ENCODE measurements around the gene SMIM24. TPM values are rescaled to one million over a fixed set of nuclear protein-coding genes. Genes with fewer than 3 reads are reported as not detected.
"Not testable (repeated sequence)": the region's sequence is repeated elsewhere in the genome, so short reads cannot be mapped to it uniquely, and the experiment has no call there.

SMIM24 gene
- total RNA-seq, 1 experiment from 2014 or later, result not detected

DNA sequence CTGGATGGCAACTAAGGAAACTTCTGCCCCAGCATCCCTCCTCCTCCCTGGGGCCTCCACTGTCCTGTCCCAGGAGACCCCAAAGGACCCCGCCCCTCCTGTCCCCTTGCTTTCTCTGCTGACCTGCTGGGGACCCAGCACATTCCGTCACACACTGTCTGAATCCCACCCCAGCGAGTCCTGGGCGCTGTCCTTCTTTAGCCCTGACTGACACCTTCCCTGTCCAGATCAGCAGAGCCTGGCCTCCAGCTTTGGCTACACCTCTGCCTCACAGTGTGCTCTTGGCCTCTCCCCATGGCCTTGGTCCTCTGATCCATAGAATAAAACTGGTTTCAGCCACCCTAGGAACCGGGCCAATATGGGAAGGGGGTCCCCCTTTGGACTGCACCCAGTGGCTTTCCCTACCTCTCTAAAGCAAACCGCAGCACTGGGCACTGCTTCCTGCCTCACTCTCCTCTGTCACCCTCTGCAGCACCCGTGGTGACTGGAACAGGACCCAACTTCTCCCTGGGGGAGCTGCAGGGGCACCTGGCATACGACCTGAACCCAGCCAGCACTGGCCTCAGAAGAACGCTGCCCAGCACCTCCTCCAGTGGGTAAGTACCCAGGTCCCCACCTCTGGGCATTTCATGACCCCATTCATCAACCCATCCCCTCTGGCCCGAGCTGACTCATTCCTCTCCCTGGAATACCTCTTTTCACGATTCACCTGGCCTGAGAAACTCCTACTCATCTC is 46.4 kb downstream of the SMIM24 start:
- no peak for DNase-seq (ENCODE audit: low read depth)

DNA sequence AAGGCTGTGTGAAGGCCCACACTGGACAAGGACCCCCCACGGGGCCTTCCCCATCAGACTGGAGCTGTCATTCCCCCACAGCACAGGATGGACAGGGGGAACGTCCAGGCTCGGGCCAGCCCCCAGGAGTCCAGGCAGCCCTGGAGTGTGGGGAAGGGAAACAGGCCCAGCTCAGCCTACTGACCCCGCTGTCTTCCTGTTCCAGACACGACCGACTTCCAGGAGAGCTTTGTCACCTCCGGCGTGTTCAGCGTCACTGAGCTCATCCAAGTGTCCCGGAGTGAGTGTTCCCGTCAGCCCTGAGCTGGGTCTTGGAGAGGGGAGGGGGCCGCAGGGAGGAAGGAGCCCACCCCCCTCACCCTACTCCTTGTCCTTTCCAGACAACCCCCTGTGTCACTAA is 47.0 kb downstream of the SMIM24 start:
- DNase-seq (ENCODE audit: low read depth), result no peak

DNA sequence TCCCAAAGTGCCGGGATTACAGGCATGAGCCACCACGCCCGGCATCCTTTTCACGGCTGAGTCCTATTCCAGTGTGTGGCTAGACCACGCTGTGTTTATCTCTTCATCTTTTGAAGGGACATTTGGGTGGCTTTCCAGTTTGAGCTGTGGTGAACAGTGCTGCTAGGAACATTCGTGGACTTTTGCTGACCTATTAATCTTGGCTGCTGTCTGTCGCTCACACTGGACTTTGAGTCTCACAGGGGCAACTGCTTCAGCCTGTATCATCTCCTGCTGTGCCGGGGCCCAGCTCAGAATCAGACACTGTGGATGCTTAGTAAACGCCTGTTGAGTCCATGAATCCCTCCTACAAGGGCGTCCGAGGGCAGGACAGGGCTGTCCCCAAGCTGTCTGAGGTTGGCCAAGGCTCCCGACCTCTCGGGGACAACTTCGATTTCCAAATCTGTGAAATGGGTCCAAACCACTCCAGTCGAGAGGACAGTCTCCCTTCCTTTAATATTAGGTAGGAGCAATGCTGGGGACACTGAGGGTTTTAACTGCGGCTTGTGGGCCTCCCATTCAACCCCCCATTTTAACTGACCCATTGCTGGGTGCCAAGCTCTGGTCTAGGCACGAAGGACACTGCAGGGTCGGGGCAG is 48.4 kb downstream of the SMIM24 start:
- DNase-seq (ENCODE audit: low read depth), result no peak

DNA sequence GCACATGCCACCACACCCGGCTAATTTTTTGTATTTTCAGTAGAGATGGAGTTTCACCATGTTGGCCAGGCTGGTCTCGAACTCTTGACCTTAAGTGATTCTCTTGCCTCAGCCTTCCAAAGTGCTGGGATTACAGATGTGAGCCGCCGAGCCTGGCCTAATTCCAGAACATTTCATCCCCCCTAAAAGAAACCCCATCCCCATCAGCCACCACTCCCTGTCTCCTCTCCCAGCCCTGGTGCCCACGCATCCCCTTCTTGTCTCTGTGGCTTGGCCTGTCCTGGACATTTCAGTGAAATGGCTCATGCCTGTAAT is 50.0 kb downstream of the SMIM24 start:
- not testable (repeated sequence) for DNase-seq (ENCODE audit: low read depth)

DNA sequence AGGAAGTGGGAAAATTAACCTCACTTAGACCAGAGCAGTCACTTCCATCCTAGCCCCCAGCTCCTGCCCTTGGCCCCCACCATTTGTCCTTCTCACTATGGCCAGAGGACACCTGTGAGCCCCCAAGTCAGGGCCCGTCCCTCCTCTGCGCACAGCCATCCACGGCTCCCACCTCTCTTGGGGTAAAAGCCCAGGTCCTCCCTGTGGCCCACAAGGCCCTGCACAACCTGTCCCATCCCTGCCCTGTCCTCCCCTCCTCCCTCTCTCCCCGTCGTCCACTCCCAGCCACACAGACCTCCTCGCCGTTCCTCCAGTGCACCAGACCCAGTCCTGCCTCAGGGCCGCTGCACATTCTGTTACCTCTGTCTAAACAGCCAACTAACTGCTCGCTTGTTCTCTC is 53.9 kb downstream of the SMIM24 start:
- DNase-seq (ENCODE audit: low read depth), result no peak

Other genes starting within 250 kb of the SMIM24 start
- 26.5 and 56.9 TPM in 2 replicates for gene NFIC, start 113.9 kb downstream of the SMIM24 start, total RNA-seq (2014; rRNA removed; shearing (Covaris generic))
- gene SMIM44, start 2.9 kb upstream of the SMIM24 start, total RNA-seq (2014; rRNA removed; shearing (Covaris generic)), result not detected in 2 replicates
- gene DOHH, start 20.1 kb upstream of the SMIM24 start, total RNA-seq (2014; rRNA removed; shearing (Covaris generic)), result 6.9 and 16.4 TPM in 2 replicates
- 35.7 and 56.5 TPM in 2 replicates for gene FZR1, start 25.8 kb upstream of the SMIM24 start, total RNA-seq (2014; rRNA removed; shearing (Covaris generic))
- not detected in 2 replicates for gene TEKTIP1, start 58.6 kb upstream of the SMIM24 start, total RNA-seq (2014; rRNA removed; shearing (Covaris generic))
- gene MFSD12, start 77.1 kb upstream of the SMIM24 start, total RNA-seq (2014; rRNA removed; shearing (Covaris generic)), result 50.7 and 105 TPM in 2 replicates
- gene HMG20B, start 92.4 kb upstream of the SMIM24 start, total RNA-seq (2014; rRNA removed; shearing (Covaris generic)), result 112 and 151 TPM in 2 replicates
- gene GIPC3, start 105.0 kb upstream of the SMIM24 start, total RNA-seq (2014; rRNA removed; shearing (Covaris generic)), result not detected in 2 replicates
- 0.59 TPM in 1 of 2 replicates, not detected in the other for gene TBXA2R, start 126.3 kb upstream of the SMIM24 start, total RNA-seq (2014; rRNA removed; shearing (Covaris generic))
- gene CACTIN, start 146.3 kb upstream of the SMIM24 start, total RNA-seq (2014; rRNA removed; shearing (Covaris generic)), result 13.7 and 31.1 TPM in 2 replicates
- gene PIP5K1C, start 219.9 kb upstream of the SMIM24 start, total RNA-seq (2014; rRNA removed; shearing (Covaris generic)), result 11.4 and 15.8 TPM in 2 replicates
- gene TJP3, start 227.9 kb upstream of the SMIM24 start, total RNA-seq (2014; rRNA removed; shearing (Covaris generic)), result 0.30 and 0.49 TPM in 2 replicates